DND-41 (cell line): ENCODE data around the gene ARSG.

Source experiments
- CTCF ChIP-seq: IDR thresholded peaks from 2 replicates; pipeline ENCODE4 v1.5.1; 2012; ENCODE audit warnings: borderline replicate concordance, low read length, moderate library complexity, mild to moderate bottlenecking; ENCODE audit not compliant: poor library complexity, severe bottlenecking; ENCODE audit errors: extremely low read depth
- EZH2 ChIP-seq: IDR thresholded peaks from 3 replicates; pipeline ENCODE4 v1.6.1; 2012; ENCODE audit warnings: borderline replicate concordance, low read depth, mild to moderate bottlenecking, moderate library complexity, low read length, inconsistent platforms; ENCODE audit not compliant: severe bottlenecking

DNA sequence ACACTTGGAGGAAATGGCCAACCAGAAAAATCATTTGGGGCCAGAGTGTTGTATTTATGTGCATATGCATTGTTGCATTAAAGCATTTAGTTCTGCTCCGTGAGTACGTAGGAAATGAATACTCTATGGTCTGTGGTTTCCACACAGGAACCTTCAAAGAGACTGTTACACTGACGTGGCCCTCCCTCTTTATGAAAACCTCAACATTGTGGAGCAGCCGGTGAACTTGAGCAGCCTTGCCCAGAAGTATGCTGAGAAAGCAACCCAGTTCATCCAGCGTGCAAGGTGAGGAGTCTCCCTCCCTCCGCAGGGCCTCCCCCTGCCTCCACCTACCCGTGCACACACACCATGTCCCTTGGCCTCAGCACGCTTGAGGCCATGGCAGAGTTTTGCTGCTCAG lies 65.2 kb downstream of the ARSG start:
- TF ChIP-seq CTCF (no peak), EZH2 (no peak)
